ENCODE measurements around the gene CD99L2. TPM values are rescaled to one million over a fixed set of nuclear protein-coding genes. Genes with fewer than 3 reads are reported as not detected.

Gene CD99L2
- polyA plus RNA-seq, 3 donors from 2014 or later, result 17.6 to 25.2 (median 23.7) TPM

- DNase-seq, result no peak
- peaks cover 0 to 4% (median 3%) of the 10 kb centered on the region in 3 donors for H3K27me3 Mint-ChIP-seq (ENCODE audit: low read depth in 3 of 3)
- H3K36me3 Mint-ChIP-seq, result no peaks in the 10 kb centered on the region
- no peak overlapping the region for H3K27ac Mint-ChIP-seq
- no peaks in the 10 kb centered on the region for H3K9me3 Mint-ChIP-seq
- H3K4me3 Mint-ChIP-seq, result no peak overlapping the region
- no peaks in the 10 kb centered on the region for H3K4me1 Mint-ChIP-seq
Measured at GRCh38 chrX:150768132-150768485, 130.4 kb downstream of the CD99L2 start.

GRCh38 chrX:150767475-150768131, 130.9 kb downstream of the CD99L2 start:
- peaks cover 0 to 3% (median 2%) of the 10 kb centered on the region in 3 donors for H3K27me3 Mint-ChIP-seq (ENCODE audit: low read depth in 3 of 3)
- H3K27ac Mint-ChIP-seq, result no peak overlapping the region
- H3K4me1 Mint-ChIP-seq, result no peaks in the 10 kb centered on the region
- H3K36me3 Mint-ChIP-seq, result no peaks in the 10 kb centered on the region
- DNase-seq, result no peak
- H3K4me3 Mint-ChIP-seq, result no peak overlapping the region
- no peaks in the 10 kb centered on the region for H3K9me3 Mint-ChIP-seq

DNA sequence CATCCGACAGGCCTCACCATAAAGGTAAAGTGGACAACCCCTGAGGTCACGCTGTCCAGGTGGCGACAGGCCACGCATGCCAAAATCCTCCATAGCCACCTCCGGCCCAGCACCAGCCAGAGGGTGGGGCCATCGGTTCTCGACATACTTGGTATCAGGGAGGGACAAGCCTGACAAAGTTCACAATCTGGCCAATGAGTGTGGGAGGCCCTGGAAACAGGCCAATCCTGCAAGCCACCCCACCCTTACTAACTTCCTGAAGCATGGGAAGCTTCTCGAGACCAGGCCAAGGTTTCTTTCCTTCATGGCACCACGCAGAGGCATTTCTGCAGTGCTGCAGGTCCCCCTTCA, 131.4 kb downstream of the CD99L2 start:
- Mint-ChIP-seq H3K36me3 (no peaks in the 10 kb centered on the region), H3K27me3 (ENCODE audit: low read depth in 3 of 3) (peaks cover 0 to 3% (median 1%) of the 10 kb centered on the region in 3 donors), H3K27ac (peak overlapping the region in 1 of 6 donors; percentile 4), H3K4me1 (no peaks in the 10 kb centered on the region), H3K4me3 (no peak overlapping the region), H3K9me3 (no peaks in the 10 kb centered on the region)
- no peak for DNase-seq

- no peak for DNase-seq
- Mint-ChIP-seq H3K4me1 (no peaks in the 10 kb centered on the region), H3K4me3 (no peak overlapping the region), H3K27me3 (ENCODE audit: low read depth in 3 of 3) (peaks cover 0 to 3% (median 1%) of the 10 kb centered on the region in 3 donors), H3K36me3 (no peaks in the 10 kb centered on the region), H3K9me3 (no peaks in the 10 kb centered on the region), H3K27ac (peak overlapping the region in 2 of 6 donors; percentile 4 to 46)
Measured at GRCh38 chrX:150766351-150767044, 132.0 kb downstream of the CD99L2 start.

- H3K9me3 Mint-ChIP-seq, result no peaks in the 10 kb centered on the region
- H3K27me3 Mint-ChIP-seq (ENCODE audit: low read depth in 3 of 3), result peaks cover 0 to 3% (median 1%) of the 10 kb centered on the region in 3 donors
- no peaks in the 10 kb centered on the region for H3K4me1 Mint-ChIP-seq
- DNase-seq, result no peak
- H3K36me3 Mint-ChIP-seq, result no peaks in the 10 kb centered on the region
- peak overlapping the region in 1 of 6 donors; percentile 46 for H3K27ac Mint-ChIP-seq
- H3K4me3 Mint-ChIP-seq, result no peak overlapping the region
Measured at GRCh38 chrX:150765782-150766350, 132.6 kb downstream of the CD99L2 start.

GRCh38 chrX:150765237-150765636, 133.2 kb downstream of the CD99L2 start:
- Mint-ChIP-seq H3K27me3 (ENCODE audit: low read depth in 3 of 3) (peaks cover 0 to 3% (median 1%) of the 10 kb centered on the region in 3 donors), H3K36me3 (no peaks in the 10 kb centered on the region), H3K9me3 (no peaks in the 10 kb centered on the region)

DNA sequence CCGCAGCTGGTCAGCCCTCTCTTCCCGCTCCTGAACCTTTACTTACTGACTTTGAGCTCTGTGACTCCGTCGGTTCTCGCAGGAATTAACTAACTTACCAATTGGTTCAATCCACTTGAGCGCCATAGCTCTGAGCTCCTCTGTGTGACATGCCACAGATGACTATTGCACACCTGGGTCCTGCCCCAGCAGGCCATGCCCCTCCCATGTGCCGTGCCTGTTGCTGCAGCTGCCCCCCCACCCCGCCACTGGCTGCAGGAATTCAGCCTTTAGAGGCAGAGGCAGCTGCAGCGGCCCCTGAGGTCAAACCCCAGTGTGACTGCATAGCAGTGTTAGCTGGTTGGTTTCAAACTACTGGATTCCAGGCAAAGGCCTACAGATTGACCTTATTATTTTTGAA, 134.7 kb downstream of the CD99L2 start:
- no peak overlapping the region for H3K4me3 Mint-ChIP-seq

More at GRCh38 chrX:150765237-150765636, 133.2 kb downstream of the CD99L2 start:
- H3K4me1 Mint-ChIP-seq, result no peaks in the 10 kb centered on the region
- no peak overlapping the region for H3K4me3 Mint-ChIP-seq
- no peak overlapping the region for H3K27ac Mint-ChIP-seq
- DNase-seq, result no peak

DNA sequence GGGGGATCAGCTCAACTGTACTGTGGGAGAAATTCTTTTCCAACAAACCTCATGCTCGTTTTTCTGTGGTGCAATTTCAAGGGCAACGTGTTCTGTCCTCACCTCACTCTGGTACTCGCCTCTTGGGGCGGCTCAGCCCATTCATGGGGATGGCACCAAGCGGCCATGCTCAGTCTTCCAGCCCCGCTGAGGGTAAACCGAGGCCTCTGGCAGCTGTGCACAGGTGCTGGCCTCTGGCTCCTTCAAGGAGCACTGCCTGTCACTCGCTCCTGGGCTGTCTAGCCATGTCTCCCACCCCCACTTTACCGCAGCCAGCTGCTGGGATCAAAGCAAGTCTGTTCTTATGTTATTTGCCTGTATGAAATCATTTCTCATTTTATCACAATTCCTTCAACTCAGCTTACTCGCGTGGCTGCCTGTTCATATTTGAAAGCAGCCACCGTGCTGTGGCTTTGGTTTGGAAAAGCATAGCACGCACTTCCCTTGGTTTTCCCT, 135.1 kb downstream of the CD99L2 start:
- Mint-ChIP-seq H3K27me3 (ENCODE audit: low read depth in 3 of 3) (peaks cover 1 to 3% (median 2%) of the 10 kb centered on the region in 3 donors), H3K4me1 (no peaks in the 10 kb centered on the region), H3K4me3 (no peak overlapping the region), H3K27ac (peak overlapping the region in 1 of 6 donors; percentile 40), H3K36me3 (no peaks in the 10 kb centered on the region), H3K9me3 (no peaks in the 10 kb centered on the region)
- DNase-seq, result no peak

More for the DNA sequence above, 134.7 kb downstream of the CD99L2 start:
- Mint-ChIP-seq H3K9me3 (no peaks in the 10 kb centered on the region), H3K27ac (no peak overlapping the region), H3K36me3 (no peaks in the 10 kb centered on the region), H3K4me1 (no peaks in the 10 kb centered on the region), H3K27me3 (ENCODE audit: low read depth in 3 of 3) (peaks cover 1 to 6% (median 2%) of the 10 kb centered on the region in 3 donors)
- no peak for DNase-seq

GRCh38 chrX:150762258-150763165, 136.0 kb downstream of the CD99L2 start:
- DNase-seq, result no peak
- Mint-ChIP-seq H3K4me1 (no peaks in the 10 kb centered on the region), H3K4me3 (no peak overlapping the region), H3K27me3 (ENCODE audit: low read depth in 3 of 3) (peaks cover 1 to 3% (median 2%) of the 10 kb centered on the region in 3 donors), H3K27ac (peak overlapping the region in 1 of 6 donors; percentile 61), H3K9me3 (no peaks in the 10 kb centered on the region), H3K36me3 (no peaks in the 10 kb centered on the region)

GRCh38 chrX:150761819-150762216, 136.7 kb downstream of the CD99L2 start:
- H3K27me3 Mint-ChIP-seq (ENCODE audit: low read depth in 3 of 3), result peaks cover 1 to 5% (median 4%) of the 10 kb centered on the region in 3 donors
- H3K9me3 Mint-ChIP-seq, result no peaks in the 10 kb centered on the region
- DNase-seq, result no peak
- no peak overlapping the region for H3K27ac Mint-ChIP-seq
- no peaks in the 10 kb centered on the region for H3K4me1 Mint-ChIP-seq
- H3K36me3 Mint-ChIP-seq, result no peaks in the 10 kb centered on the region
- no peak overlapping the region for H3K4me3 Mint-ChIP-seq

GRCh38 chrX:150761176-150761818, 137.2 kb downstream of the CD99L2 start:
- H3K36me3 Mint-ChIP-seq, result no peaks in the 10 kb centered on the region
- DNase-seq, result no peak
- H3K9me3 Mint-ChIP-seq, result no peaks in the 10 kb centered on the region
- H3K4me1 Mint-ChIP-seq, result no peaks in the 10 kb centered on the region
- H3K27ac Mint-ChIP-seq, result no peak overlapping the region
- H3K4me3 Mint-ChIP-seq, result no peak overlapping the region
- peaks cover 1 to 5% (median 4%) of the 10 kb centered on the region in 3 donors for H3K27me3 Mint-ChIP-seq (ENCODE audit: low read depth in 3 of 3)

DNA sequence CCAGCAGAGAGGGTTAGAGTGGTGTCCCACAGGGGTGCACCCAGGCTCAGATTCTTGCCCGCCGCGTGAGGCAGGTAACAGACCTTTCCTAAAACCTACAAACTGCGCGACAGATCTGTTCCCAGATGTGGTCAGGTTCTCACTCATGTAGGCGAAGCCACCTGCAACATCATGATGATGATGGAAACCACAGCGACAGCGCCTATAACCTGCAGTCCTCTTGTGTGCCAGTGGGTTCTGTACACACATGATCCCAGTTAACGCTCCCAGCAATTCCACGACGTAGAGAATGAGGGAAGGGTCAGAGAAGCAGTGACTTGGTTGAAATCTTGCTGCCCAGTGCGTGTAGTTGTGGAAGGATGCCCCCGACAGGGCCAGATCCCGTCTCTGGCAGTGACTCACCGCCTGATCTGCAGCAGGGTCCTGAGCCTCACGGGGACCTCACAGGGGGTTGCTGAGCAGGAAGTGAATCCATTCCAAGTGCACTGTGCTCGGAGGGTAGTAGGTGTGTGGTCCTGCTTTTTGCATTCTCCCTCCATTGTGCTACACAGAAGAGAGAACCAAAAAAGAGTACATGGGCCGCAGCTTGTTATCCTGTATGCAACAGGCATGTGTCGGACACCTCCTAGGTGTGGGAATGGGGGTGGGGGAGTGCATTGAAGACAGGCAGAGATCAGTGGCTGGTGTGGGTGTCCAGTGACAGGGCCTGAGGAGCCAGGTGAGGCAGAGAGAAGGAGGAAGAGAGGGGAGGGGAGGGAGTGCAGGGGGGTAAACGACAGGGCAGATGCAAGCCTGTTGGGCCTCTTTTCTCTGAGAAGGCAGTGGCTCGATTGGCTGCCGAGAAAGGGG, 138.7 kb downstream of the CD99L2 start:
- Mint-ChIP-seq H3K27ac (no peak overlapping the region), H3K9me3 (no peaks in the 10 kb centered on the region), H3K36me3 (peaks cover 0 to 6% (median 0%) of the 10 kb centered on the region in 3 donors), H3K4me3 (no peak overlapping the region), H3K4me1 (peaks cover 10 to 11% of the 10 kb centered on the region in 2 donors), H3K27me3 (ENCODE audit: low read depth in 3 of 3) (peaks cover 1 to 5% (median 4%) of the 10 kb centered on the region in 3 donors)
- no peak for DNase-seq
